Natural killer cell (primary cell): ENCODE measurements around the gene PCP4L1. TPM values are rescaled to one million over a fixed set of nuclear protein-coding genes. Genes with fewer than 3 reads are reported as not detected.
A peak's percentile ranks its signal among the peaks of the same experiment; 100 is the strongest.

ENCODE experiments used
- ATAC-seq, 3 donors: fragments of 150-1000 bp in 2 of 3; fragments of 200-7000 bp in 1 of 3; cut with Tn5 transposase; 1 replicate in 1 of 3; 2 replicates in 2 of 3; pipeline ENCODE4 v1.10.0; 2021; ENCODE audit warnings: mild to moderate bottlenecking in 2 of 3, moderate library complexity in 2 of 3
- DNase-seq, 2 donors: peaks; one replicate each; pipeline versions ENCODE4 v3.0.0 to v3.0.0-alpha.2; 2013 to 2021; ENCODE audit warnings: mixed read lengths in 1 of 2
- H3K27ac ChIP-seq: one replicate; pipeline ENCODE4 v1.5.1; 2013; ENCODE audit warnings: mild to moderate bottlenecking, low read length
- H3K27me3 ChIP-seq: one replicate; pipeline ENCODE4 v1.6.1; 2013; ENCODE audit warnings: low read length; ENCODE audit not compliant: control insufficient read depth, insufficient read depth
- H3K36me3 ChIP-seq: one replicate; pipeline ENCODE4 v1.6.1; 2013; ENCODE audit warnings: low read length; ENCODE audit not compliant: control insufficient read depth, insufficient read depth
- H3K4me1 ChIP-seq: one replicate; pipeline ENCODE4 v1.6.1; 2013; ENCODE audit warnings: low read length; ENCODE audit not compliant: control insufficient read depth, insufficient read depth
- H3K4me3 ChIP-seq: one replicate; pipeline ENCODE4 v1.5.1; 2013; ENCODE audit warnings: low read length
- H3K9me3 ChIP-seq: one replicate; pipeline ENCODE4 v1.6.1; 2013; ENCODE audit warnings: low read length; ENCODE audit not compliant: control insufficient read depth, insufficient read depth
- H3K27ac Mint-ChIP-seq, 2 donors: one replicate each; pipeline ENCODE4 v1.8.0; 2022; ENCODE audit warnings: mild to moderate bottlenecking in 2 of 2, mixed read lengths in 2 of 2, moderate library complexity in 1 of 2
- H3K27me3 Mint-ChIP-seq, 2 donors: one replicate each; pipeline ENCODE4 v1.8.0; 2022; ENCODE audit warnings: low read depth in 2 of 2, mixed read lengths in 2 of 2
- H3K36me3 Mint-ChIP-seq: one replicate; pipeline ENCODE4 v1.8.0; 2022; ENCODE audit warnings: mixed read lengths
- H3K4me1 Mint-ChIP-seq, 2 donors: one replicate each; pipeline ENCODE4 v1.8.0; 2022; ENCODE audit warnings: mixed read lengths in 2 of 2
- H3K4me3 Mint-ChIP-seq: one replicate; pipeline ENCODE4 v1.8.0; 2022; ENCODE audit warnings: mild to moderate bottlenecking, moderate library complexity, mixed read lengths
- H3K9me3 Mint-ChIP-seq, 2 donors: one replicate each; pipeline ENCODE4 v1.8.0; 2022; ENCODE audit warnings: mixed read lengths in 2 of 2
- CTCF ChIP-seq: fragments of 200-600 bp; IDR thresholded peaks from one replicate; pipeline ENCODE4 v1.8.0; 2022; ENCODE audit warnings: antibody characterized with exemption
- WGBS: methylation state at CpG from one replicate; pipeline ENCODE4 v1.1.7; 2013; ENCODE audit warnings: missing lambda C conversion rate; ENCODE audit not compliant: insufficient coverage; 5-methylcytosine and 5-hydroxymethylcytosine counted together
- intact Hi-C: fragments of 100-400 bp; cut with micrococcal nuclease; formaldehyde crosslinking; loops from one replicate; pipeline ENCODE4 v1.14.2; 2022
- total RNA-seq, 4 donors: library from RNA; stranded (reverse); fragments of 120-200 nt in 1 of 4; gene quantifications; one replicate each; pipeline versions ENCODE4 v1.2.3 to v1.2.4, GENCODE V29; 2013 to 2022

Gene PCP4L1
- total RNA-seq, 3 donors from 2014 or later (not counting 1 experiment from before 2014, with no cell fraction given), result not detected

- Histone ChIP-seq H3K27ac (peak within 1 kb of the TSS; percentile 72), H3K36me3 (peaks cover 19% of the 10 kb centered on the region), H3K4me3 (peak within 1 kb of the TSS; percentile 67), H3K4me1 (peaks cover 32% of the 10 kb centered on the region), H3K9me3 (no peaks in the 10 kb centered on the region), H3K27me3 (no peaks in the 10 kb centered on the region)
- peak within 1 kb of the TSS; percentile 100 for H3K4me3 Mint-ChIP-seq
- peak within 1 kb of the TSS; percentile 92 to 95 for H3K27ac Mint-ChIP-seq
- ATAC-seq (peak; percentile 90 to 95 (median 94)), DNase-seq (peak; percentile 77 to 97)
- intact Hi-C loops, result loop anchor here (1.0 to 5.0 kb wide), 6 partner anchors 8 to 142 kb away; partner anchors contain the start of genes CFAP126, MPZ and NDUFS2
- no peaks in the 10 kb centered on the region for H3K36me3 Mint-ChIP-seq
- WGBS, result 6% methylated on average over 15 of the region's 16 CpGs
- H3K9me3 Mint-ChIP-seq, result no peaks in the 10 kb centered on the region
- H3K27me3 Mint-ChIP-seq, result no peaks in the 10 kb centered on the region
- no peak for TF ChIP-seq CTCF
- H3K4me1 Mint-ChIP-seq, result peaks cover 44 to 54% of the 10 kb centered on the region in 2 donors
Observed at GRCh38 chr1:161225534-161226319, 32.8 kb upstream of the PCP4L1 start, which contains the start of gene TOMM40L. TOMM40L (plus strand) TSS chr1:161226060; CDS start chr1:161226490, 430 bp downstream.

GRCh38 chr1:161226320-161226711 lies 32.2 kb upstream of the PCP4L1 start:
- H3K9me3 Mint-ChIP-seq, result no peaks in the 10 kb centered on the region
- H3K27me3 Mint-ChIP-seq, result no peaks in the 10 kb centered on the region
- peak overlapping the region; percentile 92 to 95 for H3K27ac Mint-ChIP-seq
- H3K4me1 ChIP-seq, result peaks cover 32% of the 10 kb centered on the region
- no peaks in the 10 kb centered on the region for H3K36me3 Mint-ChIP-seq
- H3K4me3 Mint-ChIP-seq, result peak overlapping the region; percentile 100
- peaks cover 19% of the 10 kb centered on the region for H3K36me3 ChIP-seq
- ATAC-seq (no peak), DNase-seq (peak in 1 of 2 donors; percentile 26)
- no peak for TF ChIP-seq CTCF
- H3K4me3 ChIP-seq, result peak overlapping the region; percentile 67
- 10% methylated on average over 15 of the region's 15 CpGs for WGBS
- H3K9me3 ChIP-seq, result no peaks in the 10 kb centered on the region
- peaks cover 44 to 53% of the 10 kb centered on the region in 2 donors for H3K4me1 Mint-ChIP-seq
- peak overlapping the region; percentile 43 for H3K27ac ChIP-seq
- intact Hi-C loops, result loop anchor here (5.0 kb wide), 2 partner anchors 81 to 141 kb away; partner anchors contain the start of genes CFAP126 and MPZ
- no peaks in the 10 kb centered on the region for H3K27me3 ChIP-seq

GRCh38 chr1:161226759-161227158 lies 31.8 kb upstream of the PCP4L1 start:
- no peak for TF ChIP-seq CTCF
- intact Hi-C loops, result loop anchor here (1.0 to 5.0 kb wide), 4 partner anchors 65 to 156 kb away; partner anchors contain the start of genes CFAP126 and MPZ
- WGBS, result 60% methylated on average over 3 of the region's 3 CpGs
- DNase-seq, result no peak
- H3K27ac Mint-ChIP-seq, result peak overlapping the region in 1 of 2 donors; percentile 92
- Histone ChIP-seq H3K9me3 (no peaks in the 10 kb centered on the region), H3K4me3 (no peak overlapping the region), H3K36me3 (peaks cover 19% of the 10 kb centered on the region), H3K27ac (no peak overlapping the region), H3K4me1 (peaks cover 32% of the 10 kb centered on the region), H3K27me3 (no peaks in the 10 kb centered on the region)
- no peaks in the 10 kb centered on the region for H3K9me3 Mint-ChIP-seq
- no peaks in the 10 kb centered on the region for H3K36me3 Mint-ChIP-seq
- H3K4me1 Mint-ChIP-seq, result peaks cover 44 to 53% of the 10 kb centered on the region in 2 donors
- no peak for ATAC-seq
- peak overlapping the region; percentile 100 for H3K4me3 Mint-ChIP-seq
- H3K27me3 Mint-ChIP-seq, result no peaks in the 10 kb centered on the region
